Coronary artery (tissue), 2 donors: ENCODE results near the gene TIMMDC1.

Experiments
- DNase-seq: peaks from one replicate; pipeline ENCODE4 v3.0.0-alpha.2; 2017; ENCODE audit warnings: low spot score
- H3K27ac ChIP-seq, 2 donors: fragments of 200-600 bp; sonication (generic); one replicate each; pipeline ENCODE4 v1.5.1; 2016 to 2019
- H3K4me3 ChIP-seq: fragments of 200-600 bp; sonication (generic); 2 replicates; pipeline ENCODE4 v1.5.1; 2016; ENCODE audit warnings: mild to moderate bottlenecking, moderate library complexity
- CTCF ChIP-seq: fragments of 200-600 bp; sonication (generic); IDR thresholded peaks from one replicate; pipeline ENCODE4 v1.5.1; 2019; ENCODE audit warnings: antibody characterized with exemption

TIMMDC1 gene

GRCh38 chr3:119498186-119499011 lies at the start of gene TIMMDC1:
TSS of gene TIMMDC1 (plus strand) at chr3:119498547. CDS start at chr3:119498734, 187 bp downstream.
- no peak for TF ChIP-seq CTCF
- Histone ChIP-seq H3K4me3 (peak within 1 kb of the TSS; percentile 76), H3K27ac (peak within 1 kb of the TSS; percentile 84 to 86)
- peak; percentile 99 for DNase-seq

GRCh38 chr3:119453822-119454221 lies 44.5 kb upstream of the TIMMDC1 start:
- no peak overlapping the region for H3K4me3 ChIP-seq
- TF ChIP-seq CTCF = no peak
- DNase-seq = no peak
- H3K27ac ChIP-seq = no peak overlapping the region

GRCh38 chr3:119456469-119456868 lies 41.9 kb upstream of the TIMMDC1 start:
- Histone ChIP-seq H3K4me3 (no peak overlapping the region), H3K27ac (no peak overlapping the region)
- no peak for DNase-seq
- no peak for TF ChIP-seq CTCF

GRCh38 chr3:119457246-119457645 lies 41.1 kb upstream of the TIMMDC1 start:
- no peak for TF ChIP-seq CTCF
- no peak overlapping the region for H3K4me3 ChIP-seq
- no peak overlapping the region for H3K27ac ChIP-seq
- no peak for DNase-seq

- Histone ChIP-seq H3K27ac (peak within 1 kb of the TSS; percentile 92), H3K4me3 (peak within 1 kb of the TSS; percentile 92)
- no peak for TF ChIP-seq CTCF
- DNase-seq = peak; percentile 99
These were observed 34.9 kb upstream of the TIMMDC1 start, which contains the start of gene TMEM39A for GRCh38 chr3:119463171-119464169. TSS of gene TMEM39A (minus strand) at chr3:119463615. CDS start at chr3:119462074, 1,541 bp downstream.

- no peak for TF ChIP-seq CTCF
- Histone ChIP-seq H3K27ac (no peak overlapping the region), H3K4me3 (peak overlapping the region; percentile 95)
- no peak for DNase-seq
These were observed 30.3 kb upstream of the TIMMDC1 start for GRCh38 chr3:119468041-119468440.
